Liver (tissue), 9 donors: ENCODE data around the gene ZBTB49. TPM values are rescaled to one million over a fixed set of nuclear protein-coding genes. Genes with fewer than 3 reads are reported as not detected.

Source experiments
- DNase-seq: peaks from one replicate; pipeline ENCODE4 v3.0.0-alpha.2; 2017; ENCODE audit warnings: low spot score
- H3K27ac ChIP-seq, 2 donors: one replicate each; pipeline ENCODE4 v1.7.0; 2013; ENCODE audit warnings: inconsistent platforms in 2 of 2, low read length in 2 of 2, control low read depth in 1 of 2, low read depth in 1 of 2, mild to moderate bottlenecking in 1 of 2
- H3K27me3 ChIP-seq, 4 donors: one replicate each; pipeline versions ENCODE4 v1.6.1 to v1.7.0; 2013; ENCODE audit warnings: low read length in 3 of 4, inconsistent platforms in 1 of 4, mild to moderate bottlenecking in 1 of 4, moderate library complexity in 1 of 4; ENCODE audit not compliant: control insufficient read depth in 4 of 4, insufficient read depth in 4 of 4
- H3K36me3 ChIP-seq, 4 donors: one replicate each; pipeline versions ENCODE4 v1.6.1 to v1.7.0; 2013; ENCODE audit warnings: low read length in 3 of 4, mild to moderate bottlenecking in 3 of 4, low read depth in 1 of 4, moderate library complexity in 1 of 4; ENCODE audit not compliant: control insufficient read depth in 4 of 4, insufficient read depth in 3 of 4
- H3K4me1 ChIP-seq, 4 donors: one replicate each; pipeline versions ENCODE4 v1.6.1 to v1.7.0; 2013; ENCODE audit warnings: low read length in 3 of 4, mild to moderate bottlenecking in 3 of 4, moderate library complexity in 1 of 4; ENCODE audit not compliant: control insufficient read depth in 4 of 4, insufficient read depth in 4 of 4
- H3K4me3 ChIP-seq, 3 donors: one replicate each; pipeline versions ENCODE4 v1.6.1 to v1.7.0; 2013; ENCODE audit warnings: low read length in 3 of 3, control low read depth in 1 of 3, low read depth in 1 of 3, mild to moderate bottlenecking in 1 of 3
- H3K9ac ChIP-seq, 2 donors: one replicate each; pipeline ENCODE4 v1.7.0; 2013; ENCODE audit warnings: low read length in 2 of 2, mild to moderate bottlenecking in 2 of 2, moderate library complexity in 2 of 2, control low read depth in 1 of 2, low read depth in 1 of 2
- H3K9me3 ChIP-seq, 4 donors: one replicate each; pipeline versions ENCODE4 v1.6.1 to v1.7.0; 2013; ENCODE audit warnings: low read length in 3 of 4; ENCODE audit not compliant: control insufficient read depth in 4 of 4
- CTCF ChIP-seq: fragments of 150-350 bp; IDR thresholded peaks from 2 replicates; pipeline ENCODE4 v1.5.1; 2017; ENCODE audit warnings: improper control_type of control experiment, low read depth, low read length; ENCODE audit not compliant: missing input control
- GABPA ChIP-seq, 2 donors: IDR thresholded peaks in 1 of 2; conservative IDR thresholded peaks in 1 of 2; 2 replicates each; pipeline ENCODE4 v1.6.1; 2016; ENCODE audit warnings: antibody characterized with exemption in 2 of 2, mild to moderate bottlenecking in 1 of 2, moderate library complexity in 1 of 2
- HNF4A ChIP-seq, 2 donors: conservative IDR thresholded peaks; 2 replicates each; pipeline ENCODE4 v1.6.1; 2016; ENCODE audit warnings: antibody characterized with exemption in 2 of 2, mild to moderate bottlenecking in 2 of 2
- JUND ChIP-seq, 2 donors: IDR thresholded peaks; 2 replicates each; pipeline ENCODE4 v1.6.1; 2016; ENCODE audit warnings: antibody characterized with exemption in 2 of 2
- NR2F2 ChIP-seq: IDR thresholded peaks from 2 replicates; pipeline ENCODE4 v1.6.1; 2016; ENCODE audit warnings: antibody characterized with exemption
- REST ChIP-seq: IDR thresholded peaks from 2 replicates; pipeline ENCODE4 v1.6.1; 2016; ENCODE audit warnings: antibody characterized with exemption, mild to moderate bottlenecking
- TAF1 ChIP-seq: conservative IDR thresholded peaks from 2 replicates; pipeline ENCODE4 v1.6.1; 2016; ENCODE audit warnings: antibody characterized with exemption, mild to moderate bottlenecking
- YY1 ChIP-seq: IDR thresholded peaks from 2 replicates; pipeline ENCODE4 v1.6.1; 2016; ENCODE audit warnings: antibody characterized with exemption, mild to moderate bottlenecking
- WGBS: extraction: QIAGEN DNeasy Blood & Tissue Kit; methylation state at CpG from one replicate; pipeline ENCODE4 v1.1.7; 2013; 5-methylcytosine and 5-hydroxymethylcytosine counted together
- polyA plus RNA-seq, 2 donors: library from polyadenylated mRNA; stranded (reverse) in 1 of 2; unstranded in 1 of 2; fragments of 200-250 nt in 1 of 2; fragments of >200 nt in 1 of 2; fragmentation: Nextera tagmentation in 1 of 2; extraction: Ambion mirVana in 1 of 2; gene quantifications; one replicate each; pipeline versions ENCODE4 v1.2.1 to v1.2.3, GENCODE V29; 2013 to 2015
- total RNA-seq, 2 donors: library from RNA; depleted of rRNA; stranded (reverse); fragments of >200 nt; gene quantifications; one replicate each; pipeline ENCODE4 v1.2.3, GENCODE V29; 2014
- TF ChIP-seq, protein P1 (sequence below): IDR thresholded peaks from 2 replicates; pipeline ENCODE4 v1.6.1; 2016; ENCODE audit warnings: antibody characterized with exemption
- donor health status: healthy.
- donor health status: healthy.
- donor health status: healthy.
- donor health status: healthy.
- donor health status: healthy.

The ZBTB49 gene
- total and polyA plus RNA-seq, 4 donors: 1.3 to 3.8 (median 2.0) TPM

DNA sequence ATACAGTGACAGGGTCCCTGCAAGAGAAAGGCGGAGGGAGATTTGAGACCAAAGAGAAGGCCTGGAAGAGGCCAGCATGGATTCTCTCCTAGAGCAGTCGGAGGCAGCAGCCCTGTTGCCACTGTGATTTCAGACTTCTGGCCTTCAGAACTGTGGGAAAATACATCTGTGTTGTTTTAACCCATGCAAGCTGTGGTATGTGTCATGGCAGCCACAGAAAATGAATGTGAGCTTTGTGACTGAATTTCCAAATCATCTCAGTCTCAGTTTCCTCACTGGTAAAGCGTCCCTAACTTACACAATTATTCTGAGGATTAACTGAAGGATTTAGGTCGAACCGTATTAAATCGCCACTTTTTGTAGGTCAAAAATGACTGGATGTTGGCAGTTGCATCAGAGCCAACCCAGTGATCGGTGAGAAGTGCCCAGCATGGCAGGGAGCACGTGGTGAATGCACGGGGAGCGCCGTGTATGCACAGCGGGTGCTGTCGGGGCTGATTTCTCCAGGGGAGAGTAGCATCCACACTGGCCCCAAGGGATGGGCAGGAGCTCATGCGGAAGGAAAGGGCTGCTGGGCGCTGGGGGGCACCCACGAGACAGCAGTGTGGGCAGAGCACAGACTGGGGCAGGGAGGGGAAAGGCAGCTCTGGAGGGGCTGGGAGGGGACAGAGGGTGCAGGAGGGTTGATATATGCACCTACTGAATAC is 73.1 kb downstream of the ZBTB49 start:
- Histone ChIP-seq H3K27ac (no peak overlapping the region), H3K4me1 (no peaks in the 10 kb centered on the region), H3K36me3 (no peaks in the 10 kb centered on the region), H3K9me3 (no peaks in the 10 kb centered on the region), H3K4me3 (no peak overlapping the region), H3K27me3 (no peaks in the 10 kb centered on the region), H3K9ac (no peak overlapping the region)
- no peak for TF ChIP-seq HNF4A (conservative IDR thresholded peaks at IDR 0.05)
- no peak for TF ChIP-seq GABPA (IDR thresholded peaks at IDR 0.05 in 1 of 2, conservative IDR thresholded peaks at IDR 0.05 in 1 of 2)
- TF ChIP-seq JUND (IDR thresholded peaks at IDR 0.05): no peak
- TF ChIP-seq TAF1: no peak
- no peak for TF ChIP-seq YY1
- TF ChIP-seq, protein P1, sequence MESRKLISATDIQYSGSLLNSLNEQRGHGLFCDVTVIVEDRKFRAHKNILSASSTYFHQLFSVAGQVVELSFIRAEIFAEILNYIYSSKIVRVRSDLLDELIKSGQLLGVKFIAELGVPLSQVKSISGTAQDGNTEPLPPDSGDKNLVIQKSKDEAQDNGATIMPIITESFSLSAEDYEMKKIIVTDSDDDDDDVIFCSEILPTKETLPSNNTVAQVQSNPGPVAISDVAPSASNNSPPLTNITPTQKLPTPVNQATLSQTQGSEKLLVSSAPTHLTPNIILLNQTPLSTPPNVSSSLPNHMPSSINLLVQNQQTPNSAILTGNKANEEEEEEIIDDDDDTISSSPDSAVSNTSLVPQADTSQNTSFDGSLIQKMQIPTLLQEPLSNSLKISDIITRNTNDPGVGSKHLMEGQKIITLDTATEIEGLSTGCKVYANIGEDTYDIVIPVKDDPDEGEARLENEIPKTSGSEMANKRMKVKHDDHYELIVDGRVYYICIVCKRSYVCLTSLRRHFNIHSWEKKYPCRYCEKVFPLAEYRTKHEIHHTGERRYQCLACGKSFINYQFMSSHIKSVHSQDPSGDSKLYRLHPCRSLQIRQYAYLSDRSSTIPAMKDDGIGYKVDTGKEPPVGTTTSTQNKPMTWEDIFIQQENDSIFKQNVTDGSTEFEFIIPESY: no peak
- TF ChIP-seq REST: no peak
- TF ChIP-seq NR2F2: no peak
- DNase-seq: no peak
- 76% methylated on average over 16 of the region's 16 CpGs for WGBS

DNA sequence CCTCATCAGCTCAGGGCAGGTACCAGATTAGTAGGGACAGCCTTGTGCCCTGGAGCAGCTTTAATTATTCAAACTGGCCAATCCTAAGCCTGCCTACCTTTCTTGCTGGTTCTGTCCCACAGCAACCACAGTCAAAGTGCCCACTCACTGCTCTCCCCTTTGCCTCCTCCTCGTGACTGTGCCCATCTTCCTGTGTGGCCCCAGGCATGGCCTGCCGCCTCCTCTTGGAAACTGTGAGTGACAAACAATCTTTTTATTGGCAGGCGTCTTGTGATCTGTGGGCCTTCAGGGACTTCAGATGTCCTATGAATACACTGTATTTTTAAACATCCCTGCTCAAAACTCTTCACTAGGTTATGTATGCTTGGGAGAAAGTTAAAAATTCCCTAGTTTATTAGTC is 74.0 kb downstream of the ZBTB49 start:
- H3K36me3 ChIP-seq: no peaks in the 10 kb centered on the region
- H3K27me3 ChIP-seq: no peaks in the 10 kb centered on the region
- no peak overlapping the region for H3K9ac ChIP-seq
- no peaks in the 10 kb centered on the region for H3K9me3 ChIP-seq
- no peak for DNase-seq
- no peak overlapping the region for H3K27ac ChIP-seq
- TF ChIP-seq YY1 (no peak), GABPA (IDR thresholded peaks at IDR 0.05 in 1 of 2, conservative IDR thresholded peaks at IDR 0.05 in 1 of 2) (no peak), CTCF (no peak), NR2F2 (no peak), TAF1 (no peak)
- TF ChIP-seq, protein P1: no peak
- 77% methylated on average over 3 of the region's 3 CpGs for WGBS
- no peaks in the 10 kb centered on the region for H3K4me1 ChIP-seq
- H3K4me3 ChIP-seq: no peak overlapping the region
